GM12801 (cell line): ENCODE results near the gene TET2.

Source experiments
- TF ChIP-seq, protein P1 (sequence below): IDR thresholded peaks from one replicate; pipeline ENCODE4 v1.5.1; 2011; ENCODE audit warnings: control low read depth; ENCODE audit not compliant: insufficient read length; ENCODE audit errors: extremely low read depth

TET2 gene

DNA sequence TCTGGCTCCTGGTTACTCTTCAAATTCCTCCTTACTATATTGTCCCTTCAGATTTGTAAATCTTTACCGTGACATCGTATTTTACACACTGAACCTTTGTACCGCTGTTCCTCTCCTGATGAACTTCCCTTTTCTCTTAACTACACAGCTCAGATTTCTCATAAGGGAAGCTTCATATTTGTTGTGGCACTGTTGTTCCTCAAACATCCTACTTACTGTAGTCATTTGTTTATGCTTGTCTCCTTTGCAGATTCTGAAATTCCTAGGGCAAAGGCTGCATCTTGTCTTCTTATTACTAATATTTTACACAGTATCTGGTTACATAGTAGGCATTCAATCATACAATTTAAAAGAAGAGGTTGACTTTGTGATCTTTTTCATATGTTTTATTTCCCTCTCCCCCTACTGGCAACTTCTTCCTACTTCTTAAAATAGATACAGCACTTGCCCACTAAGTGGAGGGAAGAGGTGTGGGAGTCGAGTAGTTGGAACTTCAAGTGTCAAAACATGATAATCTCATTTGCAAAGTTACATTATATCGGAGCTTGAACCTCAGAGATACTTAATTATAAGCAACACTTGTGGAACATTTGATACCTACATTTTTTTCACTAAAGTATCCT is 50.0 kb downstream of the TET2 start:
- TF ChIP-seq, protein P1, sequence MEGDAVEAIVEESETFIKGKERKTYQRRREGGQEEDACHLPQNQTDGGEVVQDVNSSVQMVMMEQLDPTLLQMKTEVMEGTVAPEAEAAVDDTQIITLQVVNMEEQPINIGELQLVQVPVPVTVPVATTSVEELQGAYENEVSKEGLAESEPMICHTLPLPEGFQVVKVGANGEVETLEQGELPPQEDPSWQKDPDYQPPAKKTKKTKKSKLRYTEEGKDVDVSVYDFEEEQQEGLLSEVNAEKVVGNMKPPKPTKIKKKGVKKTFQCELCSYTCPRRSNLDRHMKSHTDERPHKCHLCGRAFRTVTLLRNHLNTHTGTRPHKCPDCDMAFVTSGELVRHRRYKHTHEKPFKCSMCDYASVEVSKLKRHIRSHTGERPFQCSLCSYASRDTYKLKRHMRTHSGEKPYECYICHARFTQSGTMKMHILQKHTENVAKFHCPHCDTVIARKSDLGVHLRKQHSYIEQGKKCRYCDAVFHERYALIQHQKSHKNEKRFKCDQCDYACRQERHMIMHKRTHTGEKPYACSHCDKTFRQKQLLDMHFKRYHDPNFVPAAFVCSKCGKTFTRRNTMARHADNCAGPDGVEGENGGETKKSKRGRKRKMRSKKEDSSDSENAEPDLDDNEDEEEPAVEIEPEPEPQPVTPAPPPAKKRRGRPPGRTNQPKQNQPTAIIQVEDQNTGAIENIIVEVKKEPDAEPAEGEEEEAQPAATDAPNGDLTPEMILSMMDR, result no peak

DNA sequence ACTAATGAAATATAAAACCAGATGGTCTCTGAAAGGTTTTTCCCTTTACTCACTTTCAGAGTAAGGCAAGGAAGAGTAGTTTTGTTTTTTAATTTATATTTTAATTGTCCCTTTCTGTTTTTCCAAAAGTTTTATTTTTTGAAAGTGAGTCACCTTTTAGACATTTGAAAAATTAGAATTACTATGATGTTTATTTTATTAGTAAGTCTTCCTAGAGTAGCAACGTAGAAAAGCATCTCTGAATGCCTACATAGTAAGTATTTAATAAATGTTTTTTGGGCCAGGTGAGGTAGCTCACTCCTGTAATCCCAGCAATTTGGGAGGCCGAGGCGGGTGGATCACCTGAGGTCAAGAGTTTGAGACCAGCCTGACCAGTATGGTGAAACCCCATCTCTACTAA is 51.1 kb downstream of the TET2 start:
- TF ChIP-seq, protein P1, result no peak

DNA sequence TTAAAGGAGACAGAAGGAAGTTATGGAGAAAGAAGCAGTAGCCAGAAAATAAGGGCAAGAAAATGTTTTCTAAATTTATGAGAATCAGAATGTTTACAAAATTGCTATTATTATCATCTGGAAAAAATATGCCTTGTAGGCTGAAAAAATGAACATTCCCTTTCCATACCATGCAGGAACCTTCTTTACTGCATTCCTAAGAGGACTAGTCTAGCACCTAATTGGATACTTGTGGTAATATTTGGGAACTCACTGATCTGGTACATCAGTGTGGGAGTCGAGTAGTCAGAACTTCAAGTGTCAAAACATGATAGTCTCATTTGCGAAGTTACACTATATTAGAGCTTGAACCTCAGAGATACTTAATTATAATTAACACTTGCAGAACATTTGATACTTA is 51.9 kb downstream of the TET2 start:
- TF ChIP-seq, protein P1, result no peak

DNA sequence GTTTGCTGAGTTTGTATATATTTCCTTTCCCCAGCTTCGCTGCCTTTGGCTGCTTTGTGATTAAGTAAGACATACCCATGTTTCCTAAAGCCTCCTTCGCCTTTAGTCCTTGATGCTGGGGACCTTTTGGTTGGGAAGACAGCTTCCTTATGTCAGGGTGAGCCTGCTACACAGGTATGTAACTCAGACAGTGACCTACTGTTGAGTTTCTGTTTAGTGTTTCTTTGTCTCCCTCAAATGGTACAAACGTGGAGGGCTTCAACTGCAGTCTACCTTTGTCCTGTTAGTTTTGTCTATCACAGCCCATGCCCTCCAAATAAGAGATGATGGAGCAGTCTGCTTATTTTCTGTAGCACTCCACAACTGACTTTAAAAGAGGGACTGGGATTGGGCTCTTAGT is 59.5 kb downstream of the TET2 start:
- TF ChIP-seq, protein P1, result no peak

DNA sequence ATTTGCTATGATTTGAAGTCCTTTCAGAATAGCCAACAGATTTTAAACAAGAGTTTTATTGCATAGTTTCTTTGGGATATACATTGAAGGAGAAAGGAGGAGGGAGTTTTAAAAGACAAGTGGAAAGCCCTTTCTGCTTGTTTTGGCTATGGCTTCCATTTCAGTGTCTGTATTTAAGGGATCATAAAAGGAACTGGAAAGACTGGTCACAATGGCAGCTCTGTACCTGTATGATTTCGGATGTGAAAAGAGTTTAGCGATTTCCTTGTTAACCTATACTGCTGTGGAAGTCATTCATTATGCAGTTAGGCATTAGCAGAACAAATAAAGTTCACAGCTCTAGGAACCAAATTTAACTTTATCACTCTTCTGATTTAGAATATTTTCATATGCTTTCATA is 60.7 kb downstream of the TET2 start:
- TF ChIP-seq, protein P1, result no peak

DNA sequence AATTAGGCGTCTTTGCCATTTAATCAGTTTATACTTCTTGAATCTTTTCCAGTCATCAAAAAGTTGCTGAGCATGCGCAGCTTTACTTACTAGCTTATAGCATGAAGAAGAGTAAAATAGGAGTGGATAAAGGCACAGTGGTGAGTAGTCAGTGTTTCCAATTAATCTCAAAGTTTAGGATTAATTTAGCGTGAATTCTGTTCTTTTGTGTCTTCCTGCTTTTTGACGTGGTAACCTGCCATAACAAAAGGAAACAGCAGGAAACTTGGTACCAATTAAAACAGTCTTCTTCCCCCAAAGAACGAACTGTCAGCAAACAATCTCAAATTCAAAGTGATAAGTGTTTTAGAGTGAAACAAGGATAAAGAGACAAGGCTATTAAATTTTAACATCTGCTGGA is 61.9 kb downstream of the TET2 start:
- TF ChIP-seq, protein P1, result no peak

DNA sequence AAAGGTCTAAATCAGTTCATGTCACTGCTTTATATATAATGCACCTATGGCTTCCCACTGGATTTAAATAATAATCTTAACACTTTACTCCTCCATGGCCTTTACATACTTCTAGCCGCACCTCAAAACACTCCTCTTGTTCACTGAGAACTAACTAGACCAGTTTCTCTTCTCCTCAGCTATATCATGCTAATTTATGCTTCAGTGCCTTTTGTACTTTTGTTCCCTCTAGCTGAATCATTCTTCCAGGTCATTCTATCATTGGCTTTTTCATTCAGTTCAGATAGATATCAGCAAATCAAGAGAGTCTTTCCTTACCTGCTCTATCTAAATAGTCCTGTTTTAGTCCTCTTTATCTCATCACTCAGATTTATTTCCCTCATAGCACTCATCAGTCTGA is 64.2 kb downstream of the TET2 start:
- TF ChIP-seq, protein P1, result no peak
